ENCODE data around the gene PDXDC1.
"Not testable (repeated sequence)": the region's sequence is repeated elsewhere in the genome, so short reads cannot be mapped to it uniquely, and the experiment has no call there.

GRCh38 chr16:14978281-14978680 is 3.5 kb downstream of the PDXDC1 start:
- TF ChIP-seq CTCF (IDR thresholded peaks at IDR 0.05; ENCODE audit: insufficient read depth, low read length); POLR2AphosphoS5 (IDR thresholded peaks at IDR 0.05; ENCODE audit: low read depth); REST (IDR thresholded peaks at IDR 0.05; ENCODE audit: insufficient replicate concordance, low read depth); GABPA (IDR thresholded peaks at IDR 0.05; ENCODE audit: low read depth); SPI1 (IDR thresholded peaks at IDR 0.05; ENCODE audit: borderline replicate concordance, low read depth): not testable (repeated sequence)

Measured in HL-60 (cell line).